ENCODE data around the gene NUP42.

GRCh38 chr7:23218196-23218595 is 36.3 kb downstream of the NUP42 start:
- TF ChIP-seq EZH2 (IDR thresholded peaks at IDR 0.05): no peak
- no peak for TF ChIP-seq POLR2AphosphoS5 (IDR thresholded peaks at IDR 0.05; ENCODE audit: borderline replicate concordance, low read depth, low read length)
